Neural cell (in vitro differentiated cells): ENCODE data around the gene CCDC28A. TPM values are rescaled to one million over a fixed set of nuclear protein-coding genes. Genes with fewer than 3 reads are reported as not detected.

Experiments
- H2AFZ ChIP-seq: fragments of 200-600, 300-800 bp; sonication (generic), shearing (Covaris generic); 2 replicates; pipeline ENCODE4 v1.6.0; 2014; ENCODE audit warnings: low read depth, mild to moderate bottlenecking, antibody characterized with exemption, low read length, moderate library complexity
- H3F3A ChIP-seq: fragments of 200-600 bp; shearing (Covaris generic); 2 replicates; pipeline ENCODE4 v1.6.1; 2016; ENCODE audit warnings: mild to moderate bottlenecking, moderate library complexity, mixed read lengths, antibody characterized with exemption, low read length; ENCODE audit not compliant: insufficient read depth, poor library complexity, severe bottlenecking
- H3K27ac ChIP-seq: fragments of 200-600, 300-800 bp; sonication (generic), shearing (Covaris generic); 2 replicates; pipeline ENCODE4 v1.5.1; 2014; ENCODE audit warnings: mild to moderate bottlenecking, low read length, moderate library complexity
- H3K27me3 ChIP-seq: fragments of 300-800, 200-600 bp; sonication (generic), shearing (Covaris generic); 2 replicates; pipeline ENCODE4 v1.6.0; 2014; ENCODE audit warnings: mild to moderate bottlenecking, low read depth, low read length, moderate library complexity; ENCODE audit not compliant: insufficient read depth
- H3K36me3 ChIP-seq: fragments of 300-800, 200-600 bp; sonication (generic), shearing (Covaris generic); 2 replicates; pipeline ENCODE4 v1.5.1; 2014; ENCODE audit warnings: mild to moderate bottlenecking, antibody characterized with exemption, low read length, moderate library complexity; ENCODE audit not compliant: insufficient read depth
- H3K4me2 ChIP-seq: fragments of 300-800, 200-600 bp; sonication (generic), shearing (Covaris generic); 2 replicates; pipeline ENCODE4 v1.6.0; 2014; ENCODE audit warnings: mild to moderate bottlenecking, low read length
- H3K4me3 ChIP-seq: fragments of 300-800, 200-600 bp; sonication (generic), shearing (Covaris generic); 2 replicates; pipeline ENCODE4 v1.5.1; 2014; ENCODE audit warnings: mild to moderate bottlenecking, low read length, moderate library complexity
- H3K79me2 ChIP-seq: fragments of 200-600 bp; shearing (Covaris generic); replicated peaks from 2 replicates; pipeline ENCODE4 v1.6.0; 2014; ENCODE audit warnings: mild to moderate bottlenecking, low read length, moderate library complexity; ENCODE audit not compliant: insufficient read depth
- H3K9ac ChIP-seq: fragments of 300-800, 200-600 bp; sonication (generic), shearing (Covaris generic); 2 replicates; pipeline ENCODE4 v1.6.1; 2016; ENCODE audit warnings: mild to moderate bottlenecking, low read length, mixed read lengths
- H3K9me2 ChIP-seq: fragments of 200-600 bp; shearing (Covaris generic); 2 replicates; pipeline ENCODE4 v1.6.1; 2016; ENCODE audit warnings: mild to moderate bottlenecking, low read length, mixed read lengths; ENCODE audit not compliant: insufficient read depth
- H3K9me3 ChIP-seq: fragments of 200-600, 300-800 bp; sonication (generic), shearing (Covaris generic); 2 replicates; pipeline ENCODE4 v1.6.1; 2016; ENCODE audit warnings: mild to moderate bottlenecking, mixed run types, low read length, moderate library complexity, mixed read lengths
- H4K20me1 ChIP-seq: fragments of 200-600 bp; shearing (Covaris generic); 2 replicates; pipeline ENCODE4 v1.6.1; 2016; ENCODE audit warnings: mild to moderate bottlenecking, mixed run types; ENCODE audit not compliant: insufficient read depth
- CTCF ChIP-seq: fragments of 450-650 bp; IDR thresholded peaks from 2 replicates; pipeline ENCODE4 v1.5.1; 2014; ENCODE audit warnings: antibody characterized with exemption, mild to moderate bottlenecking, moderate library complexity; ENCODE audit not compliant: poor library complexity, severe bottlenecking
- EZH2 ChIP-seq: fragments of 200-600, 300-800 bp; shearing (Covaris generic), sonication (generic); IDR thresholded peaks from 2 replicates; pipeline ENCODE4 v1.6.1; 2014; ENCODE audit warnings: antibody characterized with exemption, low read length, borderline replicate concordance, mild to moderate bottlenecking; ENCODE audit not compliant: insufficient read depth, poor library complexity, severe bottlenecking
- MXI1 ChIP-seq: fragments of 450-650 bp; conservative IDR thresholded peaks from 2 replicates; pipeline ENCODE4 v1.6.1; 2014; ENCODE audit warnings: antibody characterized with exemption, mild to moderate bottlenecking; ENCODE audit not compliant: poor library complexity, severe bottlenecking
- POLR2AphosphoS5 ChIP-seq: IDR thresholded peaks from 2 replicates; pipeline ENCODE4 v1.6.1; 2012
- RAD21 ChIP-seq: fragments of 450-650 bp; conservative IDR thresholded peaks from 2 replicates; pipeline ENCODE4 v1.6.1; 2014; ENCODE audit warnings: antibody characterized with exemption, mild to moderate bottlenecking, moderate library complexity
- REST ChIP-seq: IDR thresholded peaks from 2 replicates; pipeline ENCODE4 v1.6.1; 2012; ENCODE audit warnings: borderline replicate concordance
- SMC3 ChIP-seq: fragments of 450-650 bp; conservative IDR thresholded peaks from 2 replicates; pipeline ENCODE4 v1.6.1; 2014; ENCODE audit warnings: antibody characterized with exemption, mild to moderate bottlenecking, moderate library complexity; ENCODE audit not compliant: poor library complexity
- TAF1 ChIP-seq: IDR thresholded peaks from 2 replicates; pipeline ENCODE4 v1.6.1; 2012; ENCODE audit warnings: low read depth
- polyA plus RNA-seq: library from polyadenylated mRNA; depleted of rRNA; stranded (reverse); fragments of >200 nt; gene quantifications from 2 replicates; pipeline ENCODE4 v1.2.3, GENCODE V29; 2014

Gene CCDC28A
- polyA plus RNA-seq, 1 donor from 2014 or later, result 10.6 TPM

DNA sequence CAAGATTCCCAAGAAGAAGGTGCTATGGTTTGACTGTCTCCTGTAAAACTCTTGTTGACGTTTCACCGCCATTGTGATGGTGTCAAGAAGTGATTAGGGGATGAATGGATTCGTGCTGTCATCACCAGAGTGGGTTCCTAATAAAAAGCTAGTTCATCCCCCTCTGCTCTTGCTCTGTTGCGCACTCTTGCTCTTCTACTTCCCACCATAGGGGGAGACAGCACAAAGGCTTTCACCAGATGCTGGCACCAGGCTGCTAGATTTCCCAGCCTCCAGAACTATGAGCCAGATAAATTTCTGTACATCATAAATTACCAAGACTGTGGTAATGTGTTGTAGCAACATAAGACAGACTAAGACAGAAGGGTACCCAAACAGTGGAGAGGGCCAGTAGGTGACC lies 21.6 kb upstream of the CCDC28A start:
- H4K20me1 ChIP-seq, result no peaks in the 10 kb centered on the region
- H3K4me2 ChIP-seq, result no peak overlapping the region
- H3K27ac ChIP-seq, result no peak overlapping the region
- H3F3A ChIP-seq, result no peaks in the 10 kb centered on the region
- no peak overlapping the region for H3K4me3 ChIP-seq
- no peak for TF ChIP-seq SMC3
- no peak for TF ChIP-seq CTCF
- TF ChIP-seq TAF1, result no peak
- TF ChIP-seq EZH2, result no peak
- TF ChIP-seq RAD21, result no peak
- TF ChIP-seq POLR2AphosphoS5, result no peak
- TF ChIP-seq MXI1, result no peak
- no peak for TF ChIP-seq REST
- H3K9me2 ChIP-seq, result no peaks in the 10 kb centered on the region
- H3K9me3 ChIP-seq, result no peaks in the 10 kb centered on the region
- no peaks in the 10 kb centered on the region for H3K36me3 ChIP-seq
- no peak overlapping the region for H3K9ac ChIP-seq
- H3K79me2 ChIP-seq, result no peaks in the 10 kb centered on the region
- no peaks in the 10 kb centered on the region for H3K27me3 ChIP-seq
- H2AFZ ChIP-seq, result no peak overlapping the region

GRCh38 chr6:138757136-138757535 lies 16.4 kb upstream of the CCDC28A start:
- H3K27ac ChIP-seq, result no peak overlapping the region
- H3K4me3 ChIP-seq, result no peak overlapping the region
- H3K9me2 ChIP-seq, result no peaks in the 10 kb centered on the region
- TF ChIP-seq TAF1, result no peak
- no peaks in the 10 kb centered on the region for H4K20me1 ChIP-seq
- H3K79me2 ChIP-seq, result no peaks in the 10 kb centered on the region
- H3F3A ChIP-seq, result no peaks in the 10 kb centered on the region
- no peaks in the 10 kb centered on the region for H3K9me3 ChIP-seq
- H2AFZ ChIP-seq, result no peak overlapping the region
- H3K4me2 ChIP-seq, result no peak overlapping the region
- H3K36me3 ChIP-seq, result no peaks in the 10 kb centered on the region
- no peaks in the 10 kb centered on the region for H3K27me3 ChIP-seq
- H3K9ac ChIP-seq, result no peak overlapping the region

DNA sequence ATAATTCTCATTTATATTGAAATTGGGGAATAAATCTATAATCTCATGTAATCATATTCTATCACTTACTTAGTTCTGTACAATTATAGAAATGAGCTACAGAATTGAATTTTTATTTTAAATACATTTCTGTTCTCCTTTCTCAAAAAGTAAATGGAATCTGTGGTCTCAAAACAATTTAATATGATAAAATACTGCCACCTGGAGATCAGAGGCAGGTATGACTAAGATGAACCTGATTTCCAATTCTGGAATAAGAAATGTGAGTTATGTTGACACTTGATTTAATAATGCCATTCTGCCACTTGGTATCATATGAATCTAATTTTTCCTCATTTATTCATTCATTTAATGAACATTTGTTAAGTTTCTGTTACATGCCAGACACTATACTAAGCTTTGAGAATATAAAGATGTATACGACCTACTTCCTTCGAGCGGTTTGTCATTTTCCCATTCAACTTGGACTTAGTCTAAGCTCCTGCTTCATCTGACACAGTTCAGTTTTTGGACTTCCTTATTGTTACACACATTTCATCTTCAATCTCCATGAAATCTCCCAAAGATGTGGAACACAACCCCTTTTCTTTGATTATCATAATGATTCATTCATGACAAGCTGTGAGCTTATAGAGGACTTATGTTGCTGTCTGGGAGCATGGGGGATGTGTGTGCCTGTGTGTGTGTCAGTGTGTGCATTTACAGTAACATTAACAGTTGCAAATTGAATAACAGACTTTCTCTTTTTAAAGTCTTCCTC lies 7.5 kb upstream of the CCDC28A start:
- TF ChIP-seq TAF1 (no peak), POLR2AphosphoS5 (no peak), RAD21 (peak; percentile 86), MXI1 (no peak), CTCF (peak; percentile 85), EZH2 (no peak), SMC3 (peak; percentile 94)
- no peaks in the 10 kb centered on the region for H3K36me3 ChIP-seq

More for the DNA sequence above, 7.5 kb upstream of the CCDC28A start:
- H3K27ac ChIP-seq, result no peak overlapping the region
- H3K9me2 ChIP-seq, result no peaks in the 10 kb centered on the region
- no peaks in the 10 kb centered on the region for H3K27me3 ChIP-seq
- no peak overlapping the region for H3K4me2 ChIP-seq
- no peak overlapping the region for H3K4me3 ChIP-seq
- no peaks in the 10 kb centered on the region for H3K79me2 ChIP-seq
- no peak overlapping the region for H3K9ac ChIP-seq
- H4K20me1 ChIP-seq, result no peaks in the 10 kb centered on the region
- no peaks in the 10 kb centered on the region for H3K9me3 ChIP-seq
- no peaks in the 10 kb centered on the region for H3F3A ChIP-seq
- H2AFZ ChIP-seq, result no peak overlapping the region
